ENCODE results near the gene CRELD1. TPM values are rescaled to one million over a fixed set of nuclear protein-coding genes. Genes with fewer than 3 reads are reported as not detected.
A peak's percentile ranks its signal among the peaks of the same experiment; 100 is the strongest.

The CRELD1 gene
- total RNA-seq, 1 donor from 2014 or later: 44.3 TPM

- Mint-ChIP-seq H3K27me3 (no peaks in the 10 kb centered on the region), H3K36me3 (no peaks in the 10 kb centered on the region), H3K9me3 (no peaks in the 10 kb centered on the region), H3K4me3 (peak within 1 kb of the TSS; percentile 85), H3K4me1 (ENCODE audit: unreplicated experiment) (peaks cover 34% of the 10 kb centered on the region), H3K27ac (peak within 1 kb of the TSS; percentile 81)
- DNase-seq (ENCODE audit: extremely low spot score, unreplicated experiment): no peak
- TF ChIP-seq, protein P1, sequence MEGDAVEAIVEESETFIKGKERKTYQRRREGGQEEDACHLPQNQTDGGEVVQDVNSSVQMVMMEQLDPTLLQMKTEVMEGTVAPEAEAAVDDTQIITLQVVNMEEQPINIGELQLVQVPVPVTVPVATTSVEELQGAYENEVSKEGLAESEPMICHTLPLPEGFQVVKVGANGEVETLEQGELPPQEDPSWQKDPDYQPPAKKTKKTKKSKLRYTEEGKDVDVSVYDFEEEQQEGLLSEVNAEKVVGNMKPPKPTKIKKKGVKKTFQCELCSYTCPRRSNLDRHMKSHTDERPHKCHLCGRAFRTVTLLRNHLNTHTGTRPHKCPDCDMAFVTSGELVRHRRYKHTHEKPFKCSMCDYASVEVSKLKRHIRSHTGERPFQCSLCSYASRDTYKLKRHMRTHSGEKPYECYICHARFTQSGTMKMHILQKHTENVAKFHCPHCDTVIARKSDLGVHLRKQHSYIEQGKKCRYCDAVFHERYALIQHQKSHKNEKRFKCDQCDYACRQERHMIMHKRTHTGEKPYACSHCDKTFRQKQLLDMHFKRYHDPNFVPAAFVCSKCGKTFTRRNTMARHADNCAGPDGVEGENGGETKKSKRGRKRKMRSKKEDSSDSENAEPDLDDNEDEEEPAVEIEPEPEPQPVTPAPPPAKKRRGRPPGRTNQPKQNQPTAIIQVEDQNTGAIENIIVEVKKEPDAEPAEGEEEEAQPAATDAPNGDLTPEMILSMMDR (conservative IDR thresholded peaks at IDR 0.05): no peak
Measured at GRCh38 chr3:9902372-9903237, 31.0 kb upstream of the CRELD1 start, which contains the start of gene IL17RE. Gene IL17RE (plus strand): TSS chr3:9902848. CDS start chr3:9902933, 85 bp downstream.

DNA sequence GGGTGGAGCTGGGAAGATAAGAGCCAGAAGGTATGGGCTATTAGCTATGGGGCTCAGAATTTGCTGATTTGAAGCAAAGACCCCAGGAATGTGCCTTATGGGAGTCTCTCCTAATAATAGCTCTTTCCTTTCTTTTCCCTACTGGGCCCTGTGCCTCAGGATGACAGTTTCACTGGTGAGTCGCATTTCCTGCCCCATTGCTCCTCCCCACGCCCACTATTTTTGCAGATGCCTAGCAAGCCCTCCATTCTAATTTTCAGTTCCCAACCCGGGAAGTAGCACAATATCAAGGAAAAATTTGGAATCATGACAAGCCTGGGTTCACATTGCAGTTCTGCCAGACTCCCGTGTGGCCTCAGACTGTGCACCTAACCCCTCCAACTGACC, 30.4 kb upstream of the CRELD1 start:
- Mint-ChIP-seq H3K27ac (peak overlapping the region; percentile 66), H3K36me3 (no peaks in the 10 kb centered on the region), H3K4me1 (ENCODE audit: unreplicated experiment) (peaks cover 30% of the 10 kb centered on the region), H3K9me3 (no peaks in the 10 kb centered on the region), H3K27me3 (no peaks in the 10 kb centered on the region), H3K4me3 (peak overlapping the region; percentile 85)
- TF ChIP-seq, protein P1 (conservative IDR thresholded peaks at IDR 0.05): no peak
- no peak for DNase-seq (ENCODE audit: extremely low spot score, unreplicated experiment)

GRCh38 chr3:9903904-9904303, 29.7 kb upstream of the CRELD1 start:
- Mint-ChIP-seq H3K27ac (peak overlapping the region; percentile 66), H3K9me3 (no peaks in the 10 kb centered on the region), H3K4me3 (peak overlapping the region; percentile 85), H3K36me3 (no peaks in the 10 kb centered on the region), H3K4me1 (ENCODE audit: unreplicated experiment) (peaks cover 23% of the 10 kb centered on the region), H3K27me3 (no peaks in the 10 kb centered on the region)
- TF ChIP-seq, protein P1 (conservative IDR thresholded peaks at IDR 0.05): no peak
- DNase-seq (ENCODE audit: extremely low spot score, unreplicated experiment): no peak

- Mint-ChIP-seq H3K9me3 (no peaks in the 10 kb centered on the region), H3K27ac (no peak overlapping the region), H3K4me1 (ENCODE audit: unreplicated experiment) (peaks cover 18% of the 10 kb centered on the region), H3K36me3 (no peaks in the 10 kb centered on the region), H3K27me3 (no peaks in the 10 kb centered on the region), H3K4me3 (no peak overlapping the region)
- TF ChIP-seq, protein P1 (conservative IDR thresholded peaks at IDR 0.05): no peak
- no peak for DNase-seq (ENCODE audit: extremely low spot score, unreplicated experiment)
Measured at GRCh38 chr3:9906480-9906879, 27.2 kb upstream of the CRELD1 start.

DNA sequence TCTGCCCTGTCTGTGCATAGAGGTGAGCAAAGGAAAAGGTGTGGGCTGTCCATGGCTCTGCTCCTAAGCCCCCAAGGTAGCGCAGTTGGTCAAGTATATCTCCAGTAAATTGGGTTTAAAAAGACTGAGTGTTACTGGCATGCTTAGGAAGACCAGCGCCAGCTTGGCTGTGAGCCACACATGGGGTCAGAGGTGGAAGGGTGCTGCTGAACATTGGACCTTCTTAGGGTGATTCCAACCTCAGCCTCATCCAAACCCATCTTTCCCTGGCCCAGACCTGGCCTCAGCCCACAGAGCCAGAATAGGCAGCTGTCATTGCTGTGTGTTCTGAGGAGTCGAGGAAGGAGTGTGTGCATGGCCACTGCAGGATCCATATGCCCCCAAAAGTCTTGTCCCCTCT, 25.3 kb upstream of the CRELD1 start:
- TF ChIP-seq, protein P1 (conservative IDR thresholded peaks at IDR 0.05): no peak
- DNase-seq (ENCODE audit: extremely low spot score, unreplicated experiment): no peak
- Mint-ChIP-seq H3K9me3 (no peaks in the 10 kb centered on the region), H3K4me3 (no peak overlapping the region), H3K36me3 (no peaks in the 10 kb centered on the region), H3K27ac (no peak overlapping the region), H3K27me3 (no peaks in the 10 kb centered on the region), H3K4me1 (ENCODE audit: unreplicated experiment) (peaks cover 7% of the 10 kb centered on the region)

Data from type B pancreatic cell (in vitro differentiated cells).